ENCODE results near the gene ZNF775.
A peak's percentile ranks its signal among the peaks of the same experiment; 100 is the strongest.

The ZNF775 gene

DNA sequence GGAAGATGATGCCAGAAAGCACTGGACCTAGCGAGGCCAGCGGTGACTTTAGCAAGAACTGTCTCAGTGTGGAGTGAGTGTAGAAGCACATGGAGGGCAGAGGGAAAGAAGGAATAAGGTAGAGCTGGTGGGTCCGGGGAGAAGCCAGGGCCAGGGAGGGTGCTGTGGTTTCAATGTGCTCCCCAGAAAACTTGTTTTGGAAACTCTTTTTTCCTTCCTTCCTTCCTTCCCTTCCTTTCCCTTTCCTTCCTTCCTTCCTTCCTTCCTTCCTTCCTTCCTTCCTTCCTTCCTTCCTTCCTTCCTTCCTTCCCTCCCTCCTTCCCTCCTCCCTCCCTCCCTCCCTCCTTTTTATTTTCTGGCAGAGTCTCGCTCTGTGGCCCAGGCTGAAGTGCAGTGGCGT lies 32.2 kb upstream of the ZNF775 start:
- FAIRE-seq: no peak

GRCh38 chr7:150351587-150352194 lies 27.4 kb upstream of the ZNF775 start:
- FAIRE-seq: no peak

- FAIRE-seq: no peak
Observed at GRCh38 chr7:150355666-150356059, 23.5 kb upstream of the ZNF775 start.

GRCh38 chr7:150356265-150356897 lies 22.7 kb upstream of the ZNF775 start:
- FAIRE-seq: peak; percentile 46

DNA sequence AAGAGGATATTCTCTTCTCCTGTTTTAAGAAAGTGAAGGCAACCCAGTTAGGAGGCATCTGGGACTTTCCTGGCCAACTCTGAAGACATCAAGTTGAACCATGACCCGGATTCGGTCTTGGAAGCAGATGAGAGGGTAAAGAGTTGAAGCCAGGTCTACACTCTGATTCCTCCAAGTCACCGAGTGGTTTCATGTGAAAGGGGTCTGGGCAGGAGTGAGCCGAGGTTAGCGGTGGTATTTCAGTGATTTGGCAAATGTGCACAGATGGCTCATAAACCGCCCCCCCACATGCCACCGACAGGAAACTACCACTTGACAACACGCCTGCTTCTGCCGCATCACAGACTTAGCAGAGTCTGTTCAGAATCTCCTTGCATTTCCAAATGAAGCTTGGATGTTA lies 21.9 kb upstream of the ZNF775 start:
- no peak for FAIRE-seq

DNA sequence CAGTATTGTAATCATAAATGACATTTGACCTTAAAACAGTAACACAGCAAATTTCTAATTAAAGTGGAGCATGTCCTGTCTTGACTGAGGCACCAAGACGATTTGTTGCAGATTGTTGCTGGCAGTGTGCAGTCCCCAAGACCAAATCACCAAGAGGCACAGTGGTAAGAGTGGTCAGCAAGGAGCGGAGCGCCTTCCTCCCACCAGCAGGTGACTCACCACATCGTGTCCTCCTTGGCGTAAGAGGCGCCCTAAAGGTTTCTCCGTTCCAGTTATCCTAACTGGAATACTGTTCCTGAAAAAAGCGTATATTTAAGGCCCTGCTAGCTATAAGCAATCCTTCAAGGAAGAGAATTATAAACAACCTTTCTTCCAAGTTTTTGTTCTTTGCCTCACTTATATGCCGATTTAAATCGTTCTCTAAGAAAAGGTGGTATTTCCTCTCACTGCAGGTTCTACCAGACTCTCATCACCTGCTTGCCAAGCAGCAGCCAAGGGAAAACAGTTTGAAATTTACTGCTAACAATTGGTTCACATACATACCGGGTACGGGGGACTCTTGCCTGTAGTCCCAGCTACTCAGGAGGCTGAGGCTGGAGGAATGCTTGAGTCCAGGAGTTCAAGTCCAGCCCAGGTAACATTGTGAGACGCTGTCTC lies 21.2 kb upstream of the ZNF775 start:
- no peak for FAIRE-seq

DNA sequence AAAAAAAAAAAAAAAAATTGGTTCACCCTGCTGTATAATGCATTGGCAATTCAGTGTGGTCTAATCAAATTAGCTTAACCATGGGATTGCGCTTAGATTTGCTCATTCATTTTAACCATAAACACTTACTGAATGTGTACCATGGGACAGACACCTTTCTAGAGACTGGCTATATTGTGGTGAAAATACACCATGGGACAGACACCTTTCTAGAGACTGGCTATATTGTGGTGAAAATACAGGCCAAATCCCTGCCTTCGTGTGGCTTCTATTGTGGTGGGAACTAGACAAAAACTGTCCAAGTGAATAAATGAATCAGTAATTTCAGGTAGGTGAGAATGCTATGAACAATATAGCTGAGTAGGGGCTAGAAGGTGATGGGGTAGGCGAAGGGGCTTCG lies 20.7 kb upstream of the ZNF775 start:
- FAIRE-seq: no peak

DNA sequence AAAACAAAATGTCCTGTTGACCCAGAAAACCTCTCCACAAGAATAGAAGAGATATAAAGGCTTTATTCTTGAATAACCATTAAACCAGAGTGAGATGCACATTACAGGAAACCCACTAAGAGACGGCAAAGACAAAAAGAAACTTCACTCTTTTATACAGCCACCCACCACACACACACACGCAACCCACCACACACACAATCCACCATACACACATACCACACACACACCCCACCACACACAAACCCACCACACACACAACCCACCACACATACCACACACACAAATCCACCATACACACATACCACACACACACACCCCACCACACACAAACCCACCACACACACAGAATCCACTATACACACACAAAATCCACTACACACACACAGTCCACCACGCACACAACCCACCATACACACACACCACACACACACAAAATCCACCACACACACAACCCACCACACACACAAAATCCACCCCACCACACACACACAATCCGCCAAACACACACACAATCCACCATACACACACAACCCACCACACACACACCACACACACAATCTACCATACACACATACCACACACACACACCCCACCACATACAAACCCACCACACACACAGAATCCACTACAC lies 20.0 kb upstream of the ZNF775 start:
- no peak for FAIRE-seq

GRCh38 chr7:150359622-150360362 lies 19.3 kb upstream of the ZNF775 start:
- no peak for FAIRE-seq

GRCh38 chr7:150360363-150361058 lies 18.6 kb upstream of the ZNF775 start:
- FAIRE-seq: no peak

GRCh38 chr7:150361402-150361801 lies 17.7 kb upstream of the ZNF775 start:
- FAIRE-seq: no peak

DNA sequence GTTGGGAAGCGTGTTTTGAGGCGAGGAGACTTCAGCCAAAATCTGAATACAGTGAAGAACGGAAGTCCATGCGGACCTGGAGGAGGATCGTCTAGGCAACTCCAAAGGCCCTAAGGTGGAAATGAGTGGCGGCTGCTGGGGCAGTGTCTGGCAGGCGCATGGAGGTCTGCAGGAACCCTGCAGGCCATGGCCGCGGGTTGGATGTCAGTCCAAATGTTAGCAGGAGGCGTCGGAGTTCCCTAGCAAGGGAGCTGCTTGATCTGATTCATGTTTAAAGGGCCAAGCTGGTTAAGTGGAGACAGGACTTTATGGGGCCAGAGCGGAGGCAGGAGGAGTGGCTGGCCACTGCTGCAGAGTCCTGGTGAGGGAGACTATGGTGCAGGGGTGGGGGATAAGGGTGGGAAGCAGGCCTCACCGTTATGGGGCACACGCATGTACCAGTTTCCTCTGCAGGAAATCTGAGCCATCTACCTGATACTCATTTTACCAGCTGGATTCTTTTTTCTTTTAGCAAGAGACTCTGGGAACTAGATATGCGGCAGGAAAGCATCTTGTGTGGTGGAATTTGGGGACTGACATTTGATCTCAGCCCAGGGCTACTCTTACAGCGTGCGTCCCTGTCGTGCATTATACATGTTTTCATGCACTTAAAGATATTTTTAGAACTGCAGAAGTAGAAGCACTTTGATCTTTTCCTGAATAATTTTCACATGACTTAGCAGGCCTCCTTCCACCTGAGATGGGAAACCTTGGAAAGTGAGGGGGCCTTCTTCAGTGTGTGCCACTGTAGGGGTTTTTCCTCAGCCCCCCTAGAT lies 17.1 kb upstream of the ZNF775 start:
- FAIRE-seq: no peak

DNA sequence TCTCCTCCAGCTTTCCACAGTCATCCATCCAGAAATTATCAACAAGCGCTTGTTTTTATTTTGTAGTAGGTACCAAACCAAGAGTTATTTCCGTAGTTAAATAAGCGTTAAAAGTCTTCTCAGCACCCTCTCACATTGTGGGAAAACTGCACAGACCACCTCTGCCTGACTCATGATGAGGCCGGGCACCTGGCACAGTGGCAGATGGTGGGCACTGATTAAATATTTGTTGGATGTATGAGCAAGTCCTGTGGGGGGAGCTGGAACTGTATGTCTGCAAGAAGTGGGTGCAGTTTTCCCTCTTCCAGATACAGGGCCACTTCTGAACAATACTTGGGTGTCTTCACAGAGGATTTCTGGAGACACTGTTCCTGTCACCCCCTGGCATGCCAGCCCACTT lies 15.8 kb upstream of the ZNF775 start:
- FAIRE-seq: no peak

- no peak for FAIRE-seq
Observed at GRCh38 chr7:150363872-150364271, 15.3 kb upstream of the ZNF775 start.

GRCh38 chr7:150365194-150365593 lies 13.9 kb upstream of the ZNF775 start:
- no peak for FAIRE-seq

GRCh38 chr7:150365673-150366398 lies 13.3 kb upstream of the ZNF775 start:
- FAIRE-seq: peak; percentile 9

- FAIRE-seq: peak; percentile 96
Observed at GRCh38 chr7:150367677-150368095, 11.4 kb upstream of the ZNF775 start.

DNA sequence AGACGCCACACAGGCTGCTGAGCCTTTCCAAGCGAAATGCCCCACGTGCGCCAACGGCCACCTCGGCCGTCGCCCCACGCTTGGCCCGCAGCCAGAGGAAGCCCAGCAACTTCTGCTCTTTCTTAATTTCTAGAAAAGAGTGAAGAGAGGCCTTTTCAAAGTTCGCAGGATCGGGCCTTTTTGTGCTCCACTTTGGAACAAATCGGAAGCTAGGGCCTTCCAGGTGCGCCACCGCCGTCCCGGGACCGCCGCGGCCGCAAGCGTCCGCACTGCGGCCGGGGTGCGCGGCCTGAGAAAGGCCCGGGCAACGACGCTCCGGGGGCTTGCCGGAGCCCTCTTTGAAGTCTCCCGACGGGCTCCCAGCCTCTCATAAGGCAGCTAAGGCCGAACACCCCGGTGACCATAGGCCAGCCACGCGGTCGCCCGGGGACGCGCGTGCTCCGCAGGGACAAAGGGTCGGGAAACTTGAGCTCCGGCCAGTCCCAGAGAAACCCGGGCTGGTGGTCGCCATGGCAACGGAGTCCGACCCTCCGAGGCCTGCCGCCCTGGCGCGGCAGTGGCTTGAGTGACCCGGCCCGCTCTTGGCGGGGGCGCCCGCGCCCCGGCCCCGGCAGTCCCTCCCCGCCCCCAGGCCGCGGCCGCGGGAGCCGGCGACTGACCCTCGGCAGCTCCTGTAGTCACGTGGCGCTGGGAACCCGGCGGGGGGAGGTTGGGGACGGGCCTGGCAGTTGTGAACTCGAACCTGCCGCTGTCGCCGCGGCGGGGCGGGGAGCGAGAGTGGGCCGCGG lies 10.8 kb upstream of the ZNF775 start, which contains the start of gene REPIN1:
TSS of gene REPIN1 (plus strand) at position 727 of the 788 bp plus-strand sequence. CDS start 890 bp downstream, outside the sequence.
- FAIRE-seq: no peak

DNA sequence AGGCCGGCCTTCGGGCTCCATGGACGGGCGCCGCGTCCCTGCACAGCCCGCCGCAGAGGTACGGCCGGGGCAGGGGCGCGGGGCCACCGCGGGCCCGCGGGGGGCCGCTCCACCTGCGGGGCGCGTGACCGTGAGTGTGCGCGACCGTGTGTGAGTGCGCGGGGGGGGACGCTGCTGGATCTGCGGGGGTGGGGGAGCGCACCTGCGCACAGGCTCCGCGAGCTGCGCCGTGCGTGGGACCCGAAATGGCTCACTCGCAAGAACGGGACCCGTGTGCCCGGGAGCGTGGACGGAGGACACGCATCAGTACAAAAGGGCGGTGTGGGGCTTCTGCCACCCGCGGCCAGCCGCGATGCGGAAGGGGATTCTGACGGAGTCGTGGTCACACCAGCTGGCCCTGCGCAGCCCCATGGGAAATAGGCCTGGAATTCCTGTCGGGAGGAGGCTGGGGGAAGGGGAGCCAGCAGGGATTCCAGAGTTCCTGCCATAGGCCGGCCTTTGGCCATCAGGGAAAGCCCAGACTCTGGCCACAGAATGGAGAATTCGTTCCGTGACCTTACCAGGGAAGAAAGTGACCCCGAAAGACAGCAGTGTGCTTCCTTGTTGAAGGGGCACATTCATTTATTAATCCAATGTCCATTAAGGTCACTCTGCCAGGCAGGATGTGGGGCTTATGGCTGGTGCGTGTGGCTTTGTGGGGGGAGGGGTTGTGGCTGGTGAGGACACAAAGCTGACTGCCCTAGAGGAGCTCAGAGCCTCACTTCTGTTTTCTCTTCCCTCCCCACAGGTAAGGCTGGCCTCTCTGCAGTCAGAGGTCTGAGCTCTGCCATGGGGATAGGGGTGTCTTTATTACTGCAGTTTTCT lies 10.0 kb upstream of the ZNF775 start:
- no peak for FAIRE-seq

All from A204.1 (cell line).